ENCODE data around the gene LRIG1.

LRIG1 gene

DNA sequence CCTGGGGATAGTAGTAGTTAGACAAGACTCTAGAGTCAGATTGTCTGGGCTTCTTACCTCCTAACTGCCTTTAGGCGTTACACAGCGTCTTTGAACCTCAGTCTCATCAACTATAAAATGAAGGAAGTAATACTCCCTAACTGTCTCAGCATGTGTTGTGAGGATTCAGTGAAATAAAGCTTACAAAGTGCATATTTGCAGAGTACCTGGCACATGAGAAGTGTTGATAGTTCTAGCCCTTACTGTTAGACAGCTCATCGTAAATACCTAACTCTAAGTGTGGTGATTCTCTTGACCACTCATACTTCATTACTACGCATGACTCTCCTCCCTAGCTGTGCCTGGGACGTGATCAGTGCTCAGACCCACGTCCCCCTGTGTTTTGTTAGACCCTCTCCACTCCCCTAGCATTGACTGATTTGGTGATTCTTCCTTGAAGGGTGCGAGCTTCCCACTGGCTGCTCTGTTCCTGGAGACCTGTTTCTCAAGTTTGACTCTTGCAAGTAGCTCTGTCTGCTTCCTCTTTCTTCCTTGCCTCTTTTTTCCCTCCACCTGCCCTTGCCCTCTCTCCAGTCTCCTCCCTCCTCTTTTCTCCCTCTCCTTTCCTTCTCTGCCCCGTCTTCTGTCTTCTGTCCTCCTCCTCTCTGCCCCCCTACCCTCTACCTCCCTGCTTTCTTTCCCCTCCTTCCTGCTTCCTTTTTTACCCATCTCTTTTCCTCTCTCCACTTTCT, 155.8 kb downstream of the LRIG1 start:
- H3K4me3 ChIP-seq (replicated peaks; ENCODE audit: low read depth, low read length): no peak overlapping the region
- 0 out of 2 replicates have a peak, but pooled peaks cover 2% of the 10 kb centered on the region for H3K36me3 ChIP-seq (ENCODE audit: control insufficient read depth, insufficient read depth, low read length)
- TF ChIP-seq, protein P1, sequence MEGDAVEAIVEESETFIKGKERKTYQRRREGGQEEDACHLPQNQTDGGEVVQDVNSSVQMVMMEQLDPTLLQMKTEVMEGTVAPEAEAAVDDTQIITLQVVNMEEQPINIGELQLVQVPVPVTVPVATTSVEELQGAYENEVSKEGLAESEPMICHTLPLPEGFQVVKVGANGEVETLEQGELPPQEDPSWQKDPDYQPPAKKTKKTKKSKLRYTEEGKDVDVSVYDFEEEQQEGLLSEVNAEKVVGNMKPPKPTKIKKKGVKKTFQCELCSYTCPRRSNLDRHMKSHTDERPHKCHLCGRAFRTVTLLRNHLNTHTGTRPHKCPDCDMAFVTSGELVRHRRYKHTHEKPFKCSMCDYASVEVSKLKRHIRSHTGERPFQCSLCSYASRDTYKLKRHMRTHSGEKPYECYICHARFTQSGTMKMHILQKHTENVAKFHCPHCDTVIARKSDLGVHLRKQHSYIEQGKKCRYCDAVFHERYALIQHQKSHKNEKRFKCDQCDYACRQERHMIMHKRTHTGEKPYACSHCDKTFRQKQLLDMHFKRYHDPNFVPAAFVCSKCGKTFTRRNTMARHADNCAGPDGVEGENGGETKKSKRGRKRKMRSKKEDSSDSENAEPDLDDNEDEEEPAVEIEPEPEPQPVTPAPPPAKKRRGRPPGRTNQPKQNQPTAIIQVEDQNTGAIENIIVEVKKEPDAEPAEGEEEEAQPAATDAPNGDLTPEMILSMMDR (IDR thresholded peaks at IDR 0.05; ENCODE audit: insufficient read depth, low read length, poor library complexity, severe bottlenecking): no peak
- no peak for DNase-seq (ENCODE audit: extremely low read depth, insufficient read length)
- no peaks in the 10 kb centered on the region for H3K27me3 ChIP-seq (replicated peaks; ENCODE audit: control insufficient read depth, insufficient read depth, low read length)

DNA sequence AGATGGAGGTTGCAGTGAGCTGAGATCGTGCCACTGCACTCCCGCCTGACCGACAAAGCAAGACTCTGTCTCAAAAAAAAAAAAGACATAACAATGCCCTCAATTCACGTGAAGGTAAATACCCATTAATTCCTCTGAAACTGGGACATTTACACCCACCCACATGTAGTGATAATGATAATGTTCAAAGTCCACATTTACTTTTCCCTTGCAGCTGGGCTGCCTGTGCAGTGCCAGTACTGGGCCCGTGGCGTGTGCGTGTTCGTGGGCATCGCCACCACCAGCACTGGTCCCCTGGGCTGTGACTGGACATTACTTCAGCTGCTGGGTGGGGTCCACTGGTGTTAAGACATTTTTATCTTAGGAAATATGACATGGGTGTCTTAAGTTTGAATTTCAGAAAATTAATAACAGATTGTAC, 156.4 kb downstream of the LRIG1 start:
- DNase-seq (ENCODE audit: extremely low read depth, insufficient read length): no peak
- Histone ChIP-seq H3K4me3 (replicated peaks; ENCODE audit: low read depth, low read length) (no peak overlapping the region), H3K36me3 (ENCODE audit: control insufficient read depth, insufficient read depth, low read length) (0 out of 2 replicates have a peak, but pooled peaks cover 2% of the 10 kb centered on the region), H3K27me3 (replicated peaks; ENCODE audit: control insufficient read depth, insufficient read depth, low read length) (no peaks in the 10 kb centered on the region)
- TF ChIP-seq, protein P1 (IDR thresholded peaks at IDR 0.05; ENCODE audit: insufficient read depth, low read length, poor library complexity, severe bottlenecking): no peak

DNA sequence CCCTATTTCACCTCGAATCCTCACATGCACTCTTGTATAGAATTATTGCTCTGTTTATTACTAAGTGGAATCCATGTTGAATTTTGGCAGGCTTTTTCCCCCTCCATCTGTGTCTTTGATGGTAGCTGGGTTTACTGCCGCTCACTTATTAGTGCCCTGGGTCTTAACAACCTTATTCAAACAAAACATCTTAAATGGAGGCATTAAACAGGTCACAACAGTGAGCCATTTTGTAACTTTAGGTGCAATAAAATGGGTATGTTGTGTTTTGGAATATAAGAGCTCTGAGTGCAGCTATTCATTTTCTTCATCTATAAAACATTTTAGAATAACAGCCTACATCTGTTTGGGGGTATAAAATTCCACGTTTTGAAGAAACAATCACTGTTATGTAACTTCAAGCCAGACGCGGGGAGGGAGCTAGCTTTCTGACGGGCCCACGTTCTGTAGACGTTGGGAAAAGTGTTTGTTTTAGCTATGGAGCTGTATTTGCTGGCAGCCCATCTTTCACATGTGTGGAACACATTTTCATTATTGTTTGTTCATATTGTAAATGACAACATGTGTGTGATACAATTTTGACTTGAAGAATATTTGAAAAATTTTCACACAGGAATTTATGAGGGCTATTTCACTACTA, 158.0 kb downstream of the LRIG1 start:
- TF ChIP-seq, protein P1 (IDR thresholded peaks at IDR 0.05; ENCODE audit: insufficient read depth, low read length, poor library complexity, severe bottlenecking): no peak
- H3K36me3 ChIP-seq (ENCODE audit: control insufficient read depth, insufficient read depth, low read length): 0 out of 2 replicates have a peak, but pooled peaks cover 2% of the 10 kb centered on the region
- H3K4me3 ChIP-seq (replicated peaks; ENCODE audit: low read depth, low read length): no peak overlapping the region
- no peaks in the 10 kb centered on the region for H3K27me3 ChIP-seq (replicated peaks; ENCODE audit: control insufficient read depth, insufficient read depth, low read length)
- DNase-seq (ENCODE audit: extremely low read depth, insufficient read length): no peak

DNA sequence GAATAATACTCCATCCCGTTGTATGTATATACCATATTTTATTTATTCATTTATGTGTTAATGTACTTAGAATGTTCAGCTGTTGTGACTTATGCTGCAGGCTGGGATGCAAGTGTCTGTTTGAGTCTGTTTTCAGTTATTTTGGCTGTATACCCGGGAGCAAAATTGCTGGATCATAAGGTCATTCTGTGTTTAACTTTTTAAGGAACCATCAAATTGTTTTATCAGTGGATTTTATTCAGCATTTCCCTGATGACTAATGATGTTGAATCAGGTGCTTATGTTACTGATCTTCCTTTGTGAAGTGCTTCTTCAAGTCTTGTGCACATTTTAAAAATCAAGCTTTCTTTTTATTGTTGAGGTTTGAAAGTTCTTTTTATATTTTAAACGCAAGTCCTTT, 161.9 kb downstream of the LRIG1 start:
- no peaks in the 10 kb centered on the region for H3K36me3 ChIP-seq (ENCODE audit: control insufficient read depth, insufficient read depth, low read length)
- TF ChIP-seq, protein P1 (IDR thresholded peaks at IDR 0.05; ENCODE audit: insufficient read depth, low read length, poor library complexity, severe bottlenecking): no peak
- no peak for DNase-seq (ENCODE audit: extremely low read depth, insufficient read length)
- H3K27me3 ChIP-seq (replicated peaks; ENCODE audit: control insufficient read depth, insufficient read depth, low read length): no peaks in the 10 kb centered on the region
- no peak overlapping the region for H3K4me3 ChIP-seq (replicated peaks; ENCODE audit: low read depth, low read length)

DNA sequence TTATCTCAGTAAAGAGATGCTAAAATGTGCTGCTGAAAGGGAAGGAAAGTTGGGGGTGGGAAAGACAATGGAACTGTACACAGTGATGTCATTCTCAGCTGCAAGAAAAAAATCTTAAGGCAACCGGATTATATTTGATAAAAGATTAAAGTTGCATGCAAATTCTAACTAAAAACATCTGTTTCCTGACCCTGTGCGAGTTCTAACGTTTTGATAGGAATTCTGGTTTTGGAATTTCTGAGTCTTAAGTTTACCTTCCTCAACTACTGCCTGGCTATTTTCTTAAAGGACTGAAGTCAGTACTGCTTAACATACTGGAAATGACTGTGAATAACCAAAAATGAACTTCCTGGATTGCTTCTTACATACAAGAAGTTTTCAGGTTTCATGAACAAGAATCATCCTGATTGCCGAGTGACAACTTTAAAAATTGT, 164.5 kb downstream of the LRIG1 start:
- no peaks in the 10 kb centered on the region for H3K27me3 ChIP-seq (replicated peaks; ENCODE audit: control insufficient read depth, insufficient read depth, low read length)

More for the DNA sequence above, 164.5 kb downstream of the LRIG1 start:
- DNase-seq (ENCODE audit: extremely low read depth, insufficient read length): no peak
- Histone ChIP-seq H3K4me3 (replicated peaks; ENCODE audit: low read depth, low read length) (no peak overlapping the region), H3K36me3 (ENCODE audit: control insufficient read depth, insufficient read depth, low read length) (no peaks in the 10 kb centered on the region)
- TF ChIP-seq, protein P1 (IDR thresholded peaks at IDR 0.05; ENCODE audit: insufficient read depth, low read length, poor library complexity, severe bottlenecking): no peak

Measured in GM06990 (cell line).